Endothelial cell of umbilical vein (primary cell): Measurements from ENCODE around the gene SSX2IP. TPM values are rescaled to one million over a fixed set of nuclear protein-coding genes. Genes with fewer than 3 reads are reported as not detected.
"Not testable (repeated sequence)": the region's sequence is repeated elsewhere in the genome, so short reads cannot be mapped to it uniquely, and the experiment has no call there.

Source experiments
- BruUV-seq: library from RNA; stranded (reverse); fragments of 400-500 nt; replicated peaks from 2 replicates; lab custom pipeline; 2021; lab: Mats Ljungman, UMichigan
- CTCF ChIA-PET: fragments of 300-600, 350-600 bp; sonication (Branson Sonifier 250); formaldehyde crosslinking; loops from one replicate; lab custom pipeline; 2021; ENCODE audit warnings: antibody characterized with exemption, inconsistent platforms; lab: Charles Lee
- POLR2A ChIA-PET: fragments of 300-600, 350-600 bp; sonication (Branson Sonifier 250); formaldehyde crosslinking; loops from one replicate; lab custom pipeline; 2021; ENCODE audit warnings: antibody characterized with exemption, inconsistent platforms; lab: Charles Lee
- DNase-seq: peaks from one replicate; pipeline ENCODE4 v3.0.0-alpha.2; 2011; ENCODE audit warnings: low read depth, low spot score
- FAIRE-seq: peaks from 2 replicates; lab custom pipeline; 2011; peaks lifted over from hg19 to GRCh38; lab: Jason Lieb, UNC
- H2AFZ ChIP-seq: 2 replicates; pipeline ENCODE4 v1.6.0; 2012; ENCODE audit warnings: low read depth, low read length, control low read depth, inconsistent platforms
- H3K27ac ChIP-seq: 2 replicates; pipeline ENCODE4 v1.5.1; 2011; ENCODE audit warnings: low read depth, mild to moderate bottlenecking, control low read depth, low read length, moderate library complexity; ENCODE audit not compliant: insufficient read depth
- H3K27me3 ChIP-seq, 2 experiments: 2 replicates each; pipeline versions ENCODE4 v1.6.0 to v1.6.1; 2011; ENCODE audit warnings: low read length in 2 of 2, mixed read lengths in 1 of 2; ENCODE audit not compliant: control insufficient read depth in 2 of 2, insufficient read depth in 2 of 2
- H3K36me3 ChIP-seq, 2 experiments: 2 replicates in 1 of 2; 3 replicates in 1 of 2; pipeline ENCODE4 v1.5.1; 2011; ENCODE audit warnings: low read length in 2 of 2, mild to moderate bottlenecking in 1 of 2, moderate library complexity in 1 of 2; ENCODE audit not compliant: control insufficient read depth in 2 of 2, insufficient read depth in 2 of 2; ENCODE audit errors: extremely low read depth in 1 of 2
- H3K4me1 ChIP-seq: 3 replicates; pipeline ENCODE4 v1.5.1; 2011; ENCODE audit warnings: mild to moderate bottlenecking, low read length; ENCODE audit not compliant: control insufficient read depth, insufficient read depth; ENCODE audit errors: extremely low read depth
- H3K4me2 ChIP-seq: 2 replicates; pipeline ENCODE4 v1.6.1; 2011; ENCODE audit warnings: low read length, control low read depth, mixed read lengths; ENCODE audit not compliant: insufficient read depth
- H3K4me3 ChIP-seq, 3 experiments: fragments of 200-600 bp in 1 of 3; sonication (generic), shearing (Covaris generic) in 1 of 3; replicated peaks in 1 of 3; 2 replicates each; pipeline ENCODE4 v1.5.1; 2011 to 2016; ENCODE audit warnings: control low read depth in 3 of 3, low read length in 3 of 3, mild to moderate bottlenecking in 2 of 3, inconsistent platforms in 1 of 3, low read depth in 1 of 3, moderate library complexity in 1 of 3; ENCODE audit not compliant: insufficient read depth in 1 of 3
- H3K79me2 ChIP-seq: 2 replicates; pipeline ENCODE4 v1.6.0; 2012; ENCODE audit warnings: low read length, inconsistent platforms; ENCODE audit not compliant: control insufficient read depth, insufficient read depth
- H3K9ac ChIP-seq: replicated peaks from 2 replicates; pipeline ENCODE3; 2011; ENCODE audit warnings: low read length, control low read depth; ENCODE audit not compliant: insufficient read depth; ENCODE audit errors: extremely low read depth
- H3K9me1 ChIP-seq: replicated peaks from 3 replicates; pipeline ENCODE4 v1.6.0; 2011; ENCODE audit warnings: mild to moderate bottlenecking, low read length; ENCODE audit not compliant: control insufficient read depth, insufficient read depth; ENCODE audit errors: extremely low read depth
- H3K9me3 ChIP-seq: replicated peaks from 2 replicates; pipeline ENCODE4 v1.5.1; 2012; ENCODE audit warnings: low read length, inconsistent platforms; ENCODE audit not compliant: control insufficient read depth, insufficient read depth
- H4K20me1 ChIP-seq: replicated peaks from 2 replicates; pipeline ENCODE3; 2011; ENCODE audit warnings: mild to moderate bottlenecking, low read length; ENCODE audit not compliant: control insufficient read depth, insufficient read depth; ENCODE audit errors: extremely low read depth
- EZH2 ChIP-seq: IDR thresholded peaks from 2 replicates; pipeline ENCODE4 v1.6.1; 2012; ENCODE audit warnings: borderline replicate concordance, low read depth, mild to moderate bottlenecking, moderate library complexity, low read length, inconsistent platforms; ENCODE audit not compliant: severe bottlenecking
- FOS ChIP-seq: IDR thresholded peaks from 2 replicates; pipeline ENCODE4 v1.6.1; 2011; ENCODE audit warnings: mild to moderate bottlenecking, low read length, moderate library complexity, borderline replicate concordance; ENCODE audit not compliant: insufficient read depth
- GATA2 ChIP-seq: IDR thresholded peaks from 2 replicates; pipeline ENCODE4 v1.7.0; 2011; ENCODE audit warnings: low read depth, mild to moderate bottlenecking, moderate library complexity, mixed read lengths, low read length; ENCODE audit not compliant: insufficient read length, insufficient read depth
- JUN ChIP-seq: IDR thresholded peaks from 2 replicates; pipeline ENCODE4 v1.6.1; 2011; ENCODE audit warnings: borderline replicate concordance, low read depth; ENCODE audit not compliant: insufficient read length, insufficient read depth
- MYC ChIP-seq: IDR thresholded peaks from one replicate; pipeline ENCODE4 v1.6.1; 2011; ENCODE audit warnings: mild to moderate bottlenecking, low read depth, low read length
- POLR2A ChIP-seq: IDR thresholded peaks from 2 replicates; pipeline ENCODE4 v1.6.1; 2012; ENCODE audit warnings: low read depth, mild to moderate bottlenecking, control low read depth, low read length
- POLR2AphosphoS5 ChIP-seq: IDR thresholded peaks from 2 replicates; pipeline ENCODE4 v1.6.1; 2012; ENCODE audit warnings: low read depth, mild to moderate bottlenecking, control low read depth, low read length, moderate library complexity; ENCODE audit not compliant: insufficient read depth
- dilution Hi-C: fragments of 300-500 bp; cut with MboI; formaldehyde crosslinking; loops from one replicate; pipeline ENCODE4 v1.15.0; 2019; ENCODE audit warnings: low sequenced_read_pairs; ENCODE audit not compliant: extremely low pct_ligation_motif_present
- intact Hi-C: fragments of 100-400 bp; cut with micrococcal nuclease; formaldehyde crosslinking; loops from one replicate; pipeline ENCODE4 v1.10.0; 2022
- polyA plus RNA-seq, 4 experiments: library from polyadenylated mRNA; depleted of rRNA in 3 of 4; stranded (reverse) in 3 of 4; unstranded in 1 of 4; fragments of >200 nt; gene quantifications; 2 replicates each; pipeline versions ENCODE4 v1.2.1 to v1.2.3, GENCODE V29; 2011 to 2012; ENCODE audit warnings: missing spikeins in 1 of 4
- total RNA-seq: library from RNA; stranded (reverse); gene quantifications from 2 replicates; pipeline ENCODE4 v1.2.3, GENCODE V29; 2021
- TF ChIP-seq, protein P1 (sequence below), 2 donors: IDR thresholded peaks; 1 replicate in 1 of 2; 2 replicates in 1 of 2; pipeline ENCODE4 v1.5.1; 2011; ENCODE audit warnings: low read length in 2 of 2, mild to moderate bottlenecking in 2 of 2, moderate library complexity in 2 of 2, control low read depth in 1 of 2, inconsistent platforms in 1 of 2, low read depth in 1 of 2; ENCODE audit not compliant: insufficient read depth in 1 of 2; ENCODE audit errors: extremely low read depth in 1 of 2
- TF ChIP-seq, protein P2 (sequence below): IDR thresholded peaks from 2 replicates; pipeline ENCODE4 v1.6.1; 2011; ENCODE audit not compliant: insufficient read depth, insufficient read length

The SSX2IP gene
- total and polyA plus RNA-seq, 2 donors (not counting 3 experiments of a cell fraction or from before 2014, with no cell fraction given), result 0.77 to 8.4 TPM

DNA sequence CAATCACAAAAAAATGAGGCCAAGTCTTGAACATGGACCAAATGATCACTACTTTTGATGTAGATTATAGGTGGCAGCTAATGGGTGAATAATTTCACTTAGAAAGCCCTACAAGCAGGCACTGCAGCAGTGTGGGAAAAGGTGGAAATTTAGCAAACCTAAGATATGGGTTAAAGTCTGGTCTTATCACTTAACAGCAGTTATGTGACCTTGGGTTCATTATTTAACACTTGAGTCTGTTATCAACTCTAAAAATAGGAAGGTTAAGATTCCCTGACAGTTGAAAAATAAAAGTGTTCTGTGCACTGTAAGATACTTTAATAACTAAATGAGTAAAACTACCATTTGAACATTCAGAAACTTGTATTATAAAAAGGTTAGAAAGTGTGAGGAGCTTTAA lies 47.5 kb downstream of the SSX2IP start:
- POLR2A ChIA-PET, result no interaction called here
- Histone ChIP-seq H3K9me1 (no peaks in the 10 kb centered on the region), H3K36me3 (no peaks in the 10 kb centered on the region), H3K4me3 (no peak overlapping the region), H3K79me2 (no peaks in the 10 kb centered on the region), H3K27me3 (no peaks in the 10 kb centered on the region), H4K20me1 (no peaks in the 10 kb centered on the region), H3K4me2 (no peak overlapping the region), H3K4me1 (no peaks in the 10 kb centered on the region), H3K9me3 (no peaks in the 10 kb centered on the region), H3K9ac (no peak overlapping the region), H2AFZ (no peak overlapping the region), H3K27ac (no peak overlapping the region)
- TF ChIP-seq, protein P1, sequence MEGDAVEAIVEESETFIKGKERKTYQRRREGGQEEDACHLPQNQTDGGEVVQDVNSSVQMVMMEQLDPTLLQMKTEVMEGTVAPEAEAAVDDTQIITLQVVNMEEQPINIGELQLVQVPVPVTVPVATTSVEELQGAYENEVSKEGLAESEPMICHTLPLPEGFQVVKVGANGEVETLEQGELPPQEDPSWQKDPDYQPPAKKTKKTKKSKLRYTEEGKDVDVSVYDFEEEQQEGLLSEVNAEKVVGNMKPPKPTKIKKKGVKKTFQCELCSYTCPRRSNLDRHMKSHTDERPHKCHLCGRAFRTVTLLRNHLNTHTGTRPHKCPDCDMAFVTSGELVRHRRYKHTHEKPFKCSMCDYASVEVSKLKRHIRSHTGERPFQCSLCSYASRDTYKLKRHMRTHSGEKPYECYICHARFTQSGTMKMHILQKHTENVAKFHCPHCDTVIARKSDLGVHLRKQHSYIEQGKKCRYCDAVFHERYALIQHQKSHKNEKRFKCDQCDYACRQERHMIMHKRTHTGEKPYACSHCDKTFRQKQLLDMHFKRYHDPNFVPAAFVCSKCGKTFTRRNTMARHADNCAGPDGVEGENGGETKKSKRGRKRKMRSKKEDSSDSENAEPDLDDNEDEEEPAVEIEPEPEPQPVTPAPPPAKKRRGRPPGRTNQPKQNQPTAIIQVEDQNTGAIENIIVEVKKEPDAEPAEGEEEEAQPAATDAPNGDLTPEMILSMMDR (IDR thresholded peaks at IDR 0.05; ENCODE audit: extremely low read depth in 1 of 2, insufficient read depth in 1 of 2, low read depth in 1 of 2, low read length in 2 of 2), result no peak
- no peak for TF ChIP-seq POLR2A
- TF ChIP-seq, protein P2, sequence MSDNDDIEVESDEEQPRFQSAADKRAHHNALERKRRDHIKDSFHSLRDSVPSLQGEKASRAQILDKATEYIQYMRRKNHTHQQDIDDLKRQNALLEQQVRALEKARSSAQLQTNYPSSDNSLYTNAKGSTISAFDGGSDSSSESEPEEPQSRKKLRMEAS, result no peak
- no peak for TF ChIP-seq GATA2
- no peak for TF ChIP-seq POLR2AphosphoS5
- TF ChIP-seq EZH2, result no peak
- no peak for TF ChIP-seq FOS
- TF ChIP-seq MYC, result no peak
- no peak for TF ChIP-seq JUN
- dilution Hi-C loops, result no loop called here
- DNase-seq (no peak), FAIRE-seq (no peak)
- CTCF ChIA-PET, result interaction anchor here (1.6 kb wide), 1 partner anchor 12 kb away, joined by 3 read pairs; no protein-coding TSS in a partner anchor
- intact Hi-C loops, result no loop called here
- no TSS peak for BruUV-seq

DNA sequence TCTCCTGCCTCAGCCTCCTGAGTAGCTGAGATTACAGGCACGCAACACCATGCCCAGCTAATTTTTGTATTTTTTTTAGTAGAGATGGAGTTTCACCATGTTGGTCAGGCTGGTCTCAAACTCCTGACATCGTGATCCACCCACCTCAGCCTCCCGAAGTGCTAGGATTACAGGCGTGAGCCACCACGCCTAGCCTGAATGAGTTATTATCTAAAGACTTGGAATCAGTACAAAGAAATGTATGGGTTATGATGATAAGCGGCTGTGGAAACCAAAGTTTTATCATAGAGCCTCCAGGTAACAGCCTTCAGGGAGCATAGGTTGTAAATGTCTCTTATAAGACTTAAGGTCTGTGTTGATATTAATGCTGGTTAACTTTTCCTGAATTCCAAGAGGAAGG lies 50.5 kb downstream of the SSX2IP start:
- H3K79me2 ChIP-seq, H3K27me3 ChIP-seq, FAIRE-seq, CTCF ChIA-PET, H3K9ac ChIP-seq, H3K9me3 ChIP-seq, H3K4me1 ChIP-seq, H3K4me2 ChIP-seq, H2AFZ ChIP-seq, POLR2A ChIA-PET, BruUV-seq, H3K27ac ChIP-seq, H3K36me3 ChIP-seq, H4K20me1 ChIP-seq, H3K9me1 ChIP-seq, DNase-seq, H3K4me3 ChIP-seq, dilution Hi-C loops, intact Hi-C loops: not testable (repeated sequence)
